Activated B cell treated with CpG ODN at 0.5 μM for 24 hours (primary cell): ENCODE data around the gene TIGAR. TPM values are rescaled to one million over a fixed set of nuclear protein-coding genes. Genes with fewer than 3 reads are reported as not detected.

Source experiments
- ATAC-seq: fragments of 200-7000 bp; cut with Tn5 transposase; one replicate; pipeline ENCODE4 v1.10.0; 2021; ENCODE audit warnings: low read depth, mild to moderate bottlenecking, moderate library complexity
- CTCF ChIA-PET: fragments of 350-600 bp; sonication (Branson Sonifier 250); formaldehyde crosslinking; loops from one replicate; lab custom pipeline; 2021; ENCODE audit warnings: antibody characterized with exemption; lab: Charles Lee
- POLR2A ChIA-PET: fragments of 350-600 bp; sonication (Branson Sonifier 250); formaldehyde crosslinking; loops from one replicate; lab custom pipeline; 2021; ENCODE audit warnings: antibody characterized with exemption; lab: Charles Lee
- DNase-seq: peaks from one replicate; pipeline ENCODE4 v3.0.0; 2022
- H3K27ac Mint-ChIP-seq: one replicate; pipeline ENCODE4 v1.8.0; 2020; ENCODE audit warnings: mixed read lengths
- H3K27me3 Mint-ChIP-seq: one replicate; pipeline ENCODE4 v1.8.0; 2021; ENCODE audit warnings: mixed read lengths
- H3K36me3 Mint-ChIP-seq: one replicate; pipeline ENCODE4 v1.8.0; 2021; ENCODE audit warnings: low read depth, mixed read lengths
- H3K4me1 Mint-ChIP-seq: one replicate; pipeline ENCODE4 v1.8.0; 2021; ENCODE audit warnings: mixed read lengths
- H3K4me3 Mint-ChIP-seq: one replicate; pipeline ENCODE4 v1.8.0; 2020; ENCODE audit warnings: mild to moderate bottlenecking, mixed read lengths
- H3K9me3 Mint-ChIP-seq: one replicate; pipeline ENCODE4 v1.8.0; 2020; ENCODE audit warnings: mixed read lengths
- CTCF ChIP-seq: fragments of 200-600 bp; IDR thresholded peaks from one replicate; pipeline ENCODE4 v1.8.0; 2022; ENCODE audit warnings: antibody characterized with exemption, mild to moderate bottlenecking
- intact Hi-C: fragments of 100-400 bp; cut with micrococcal nuclease; formaldehyde crosslinking; loops from one replicate; pipeline ENCODE4 v1.15.1; 2024
- total RNA-seq: library from RNA; stranded (reverse); gene quantifications from 2 replicates; pipeline ENCODE4 v1.2.3, GENCODE V29; 2022

The TIGAR gene
- total RNA-seq, 1 donor from 2014 or later = 10.2 TPM

GRCh38 chr12:4327293-4327692 lies 6.3 kb downstream of the TIGAR start:
- no peak for ATAC-seq
- H3K4me1 Mint-ChIP-seq = peaks cover 23% of the 10 kb centered on the region
- no peaks in the 10 kb centered on the region for H3K9me3 Mint-ChIP-seq
- CTCF ChIA-PET = no interaction called here
- no peak for DNase-seq
- intact Hi-C loops = no loop called here
- POLR2A ChIA-PET = interaction anchor here (0.6 to 0.8 kb wide), 2 partner anchors 20 to 247 kb away, joined by 3 to 14 read pairs; no protein-coding TSS in a partner anchor
- peaks cover 26% of the 10 kb centered on the region for H3K36me3 Mint-ChIP-seq
- no peak overlapping the region for H3K27ac Mint-ChIP-seq
- no peaks in the 10 kb centered on the region for H3K27me3 Mint-ChIP-seq
- no peak overlapping the region for H3K4me3 Mint-ChIP-seq
- TF ChIP-seq CTCF = no peak

DNA sequence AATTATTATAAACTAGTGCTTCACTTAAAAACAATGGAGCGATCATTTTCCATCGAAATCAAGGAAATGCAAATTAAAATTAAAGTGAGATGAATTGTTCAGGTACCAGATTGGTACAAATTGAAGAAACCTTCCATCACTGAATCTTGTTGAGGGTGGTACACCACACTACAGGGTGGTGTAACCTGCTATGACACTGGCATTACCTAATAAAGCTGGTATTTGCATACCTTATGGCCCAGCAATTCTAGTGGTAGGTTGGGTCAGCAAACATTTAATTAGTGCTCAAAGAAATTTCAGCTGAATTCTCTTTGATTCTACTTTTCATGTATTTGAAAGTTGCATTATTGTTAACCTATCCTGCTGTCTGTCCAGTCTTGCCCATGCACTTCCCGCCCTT lies 9.2 kb downstream of the TIGAR start:
- Mint-ChIP-seq H3K36me3 (peaks cover 35% of the 10 kb centered on the region), H3K27me3 (no peaks in the 10 kb centered on the region), H3K9me3 (no peaks in the 10 kb centered on the region), H3K4me1 (peaks cover 9% of the 10 kb centered on the region), H3K27ac (no peak overlapping the region), H3K4me3 (no peak overlapping the region)
- no peak for ATAC-seq
- DNase-seq = no peak
- ChIA-PET CTCF (no interaction called here), POLR2A (no interaction called here)
- no peak for TF ChIP-seq CTCF
- intact Hi-C loops = no loop called here

- intact Hi-C loops = no loop called here
- DNase-seq = no peak
- no peaks in the 10 kb centered on the region for H3K9me3 Mint-ChIP-seq
- CTCF ChIA-PET = no interaction called here
- H3K27ac Mint-ChIP-seq = no peak overlapping the region
- POLR2A ChIA-PET = no interaction called here
- H3K4me1 Mint-ChIP-seq = peaks cover 7% of the 10 kb centered on the region
- H3K4me3 Mint-ChIP-seq = no peak overlapping the region
- H3K36me3 Mint-ChIP-seq = peaks cover 44% of the 10 kb centered on the region
- no peaks in the 10 kb centered on the region for H3K27me3 Mint-ChIP-seq
- no peak for TF ChIP-seq CTCF
- ATAC-seq = no peak
Observed at GRCh38 chr12:4331221-4331620, 10.2 kb downstream of the TIGAR start.

DNA sequence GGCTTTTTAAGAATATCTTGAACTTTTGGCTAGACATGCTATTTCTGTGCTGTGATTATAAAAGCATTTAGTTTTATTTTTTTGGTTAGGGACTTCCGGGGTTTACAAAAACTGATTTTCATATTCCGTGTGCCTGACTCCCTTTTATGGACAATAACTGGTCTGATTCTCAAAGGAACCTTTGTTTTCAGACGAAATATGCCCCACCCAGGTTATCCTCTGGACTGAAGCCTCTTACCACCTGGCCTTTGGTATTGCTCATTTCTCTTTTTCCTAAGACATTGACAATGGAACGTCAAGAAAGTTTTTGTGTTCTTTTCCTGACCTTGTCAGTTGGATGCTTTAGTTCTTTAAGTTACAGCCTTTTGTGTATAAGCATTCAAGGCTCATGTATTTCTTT lies 10.8 kb downstream of the TIGAR start:
- DNase-seq = no peak
- Mint-ChIP-seq H3K36me3 (peaks cover 50% of the 10 kb centered on the region), H3K9me3 (no peaks in the 10 kb centered on the region), H3K27me3 (no peaks in the 10 kb centered on the region), H3K4me3 (no peak overlapping the region), H3K27ac (no peak overlapping the region), H3K4me1 (peaks cover 5% of the 10 kb centered on the region)
- CTCF ChIA-PET = no interaction called here
- TF ChIP-seq CTCF = no peak
- intact Hi-C loops = no loop called here
- no peak for ATAC-seq
- POLR2A ChIA-PET = no interaction called here

DNA sequence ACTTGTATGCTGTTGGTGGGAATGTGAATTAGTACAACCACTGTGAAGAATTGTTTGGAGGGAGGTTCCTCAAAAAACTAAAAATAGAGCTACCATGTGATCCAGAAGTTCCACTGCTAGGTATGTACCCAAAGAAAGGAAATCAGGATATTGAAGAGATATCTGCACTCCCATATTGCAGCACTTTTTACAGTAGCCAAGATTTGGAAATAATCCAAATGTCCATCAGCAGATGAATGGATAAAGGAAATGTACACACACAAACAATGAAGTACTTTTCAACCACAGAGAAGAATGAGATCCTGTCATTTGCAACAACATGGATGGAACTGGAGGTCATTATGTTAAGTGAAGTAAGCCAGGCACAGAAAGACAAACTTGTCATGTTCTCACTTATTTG lies 25.9 kb downstream of the TIGAR start:
- no peak for ATAC-seq
- no peak for DNase-seq
- H3K36me3 Mint-ChIP-seq = peaks cover 54% of the 10 kb centered on the region
- H3K4me3 Mint-ChIP-seq = no peak overlapping the region
- H3K27ac Mint-ChIP-seq = no peak overlapping the region
- ChIA-PET POLR2A (no interaction called here), CTCF (no interaction called here)
- TF ChIP-seq CTCF = no peak
- H3K27me3 Mint-ChIP-seq = no peaks in the 10 kb centered on the region
- intact Hi-C loops = no loop called here
- no peaks in the 10 kb centered on the region for H3K4me1 Mint-ChIP-seq
- H3K9me3 Mint-ChIP-seq = no peaks in the 10 kb centered on the region
